Vagina (tissue), 2 donors: Measurements from ENCODE around the gene PHRF1. TPM values are rescaled to one million over a fixed set of nuclear protein-coding genes. Genes with fewer than 3 reads are reported as not detected.

Source experiments
- DNase-seq, 2 donors: peaks; one replicate each; pipeline ENCODE4 v3.0.0-alpha.2; 2017; ENCODE audit errors: extremely low spot score in 2 of 2
- H3K27ac ChIP-seq: fragments of 200-600 bp; sonication (generic); one replicate; pipeline ENCODE4 v1.5.1; 2019
- H3K27me3 ChIP-seq: fragments of 200-600 bp; sonication (generic); one replicate; pipeline ENCODE4 v1.5.1; 2019
- H3K36me3 ChIP-seq, 2 donors: fragments of 200-600 bp; sonication (generic); one replicate each; pipeline ENCODE4 v1.5.1; 2017 to 2019
- H3K4me1 ChIP-seq: fragments of 200-600 bp; sonication (generic); one replicate; pipeline ENCODE4 v1.5.1; 2019
- H3K4me3 ChIP-seq, 2 donors: fragments of 200-600 bp; sonication (generic); 1 replicate in 1 of 2; 2 replicates in 1 of 2; pipeline ENCODE4 v1.5.1; 2016 to 2019
- H3K9me3 ChIP-seq: fragments of 200-600 bp; sonication (generic); one replicate; pipeline ENCODE4 v1.5.1; 2019
- CTCF ChIP-seq, 3 experiments: fragments of 450-650 bp in 2 of 3; fragments of 200-600 bp in 1 of 3; sonication (generic) in 1 of 3; IDR thresholded peaks; one replicate each; pipeline ENCODE4 v1.5.1; 2017 to 2019; ENCODE audit warnings: antibody characterized with exemption in 3 of 3, mild to moderate bottlenecking in 2 of 3, moderate library complexity in 2 of 3
- POLR2A ChIP-seq, 2 donors: fragments of 450-650 bp; IDR thresholded peaks; one replicate each; pipeline ENCODE4 v1.6.1; 2017; ENCODE audit warnings: antibody characterized with exemption in 2 of 2, mild to moderate bottlenecking in 2 of 2, moderate library complexity in 2 of 2
- POLR2AphosphoS5 ChIP-seq, 2 donors: sonication (generic); formaldehyde crosslinking; IDR thresholded peaks; one replicate each; pipeline ENCODE4 v1.9.0; 2017; ENCODE audit warnings: antibody characterized with exemption in 2 of 2, mild to moderate bottlenecking in 2 of 2, low read depth in 1 of 2; ENCODE audit not compliant: insufficient read depth in 1 of 2
- intact Hi-C: fragments of 100-400 bp; cut with DNase I; formaldehyde crosslinking; loops from one replicate; pipeline ENCODE4 v1.15.1; 2023
- total RNA-seq: library from RNA; depleted of rRNA; stranded (reverse); fragments of >200 nt; gene quantifications from one replicate; pipeline ENCODE4 v1.2.3, GENCODE V29; 2016

Gene PHRF1
- total RNA-seq, 1 donor from 2014 or later = 26.0 TPM

GRCh38 chr11:548700-549603 is 27.3 kb upstream of the PHRF1 start:
- H3K4me1 ChIP-seq = peaks cover under 1% of the 10 kb centered on the region
- intact Hi-C loops = no loop called here
- H3K9me3 ChIP-seq = no peaks in the 10 kb centered on the region
- H3K27ac ChIP-seq = no peak overlapping the region
- no peak for DNase-seq
- TF ChIP-seq POLR2AphosphoS5 (IDR thresholded peaks at IDR 0.05; ENCODE audit: insufficient read depth in 1 of 2, low read depth in 1 of 2) = no peak
- H3K36me3 ChIP-seq = no peaks in the 10 kb centered on the region
- peaks cover under 1% of the 10 kb centered on the region for H3K27me3 ChIP-seq
- H3K4me3 ChIP-seq = no peak overlapping the region

- Histone ChIP-seq H3K4me3 (no peak overlapping the region), H3K36me3 (no peaks in the 10 kb centered on the region), H3K9me3 (no peaks in the 10 kb centered on the region), H3K4me1 (peaks cover 12% of the 10 kb centered on the region), H3K27me3 (peaks cover 10% of the 10 kb centered on the region), H3K27ac (no peak overlapping the region)
- no peak for DNase-seq
- intact Hi-C loops = loop anchor here (10.0 kb wide), 1 partner anchor 175 kb away; no protein-coding TSS in a partner anchor
- TF ChIP-seq POLR2AphosphoS5 (IDR thresholded peaks at IDR 0.05; ENCODE audit: insufficient read depth in 1 of 2, low read depth in 1 of 2) (no peak), POLR2A (IDR thresholded peaks at IDR 0.05) (no peak), CTCF (IDR thresholded peaks at IDR 0.05) (no peak)
Measured at GRCh38 chr11:550021-550745, 26.1 kb upstream of the PHRF1 start.

- TF ChIP-seq POLR2A (IDR thresholded peaks at IDR 0.05) = no peak
- no peak for TF ChIP-seq CTCF (IDR thresholded peaks at IDR 0.05)
- TF ChIP-seq POLR2AphosphoS5 (IDR thresholded peaks at IDR 0.05; ENCODE audit: insufficient read depth in 1 of 2, low read depth in 1 of 2) = no peak
- peaks cover 14% of the 10 kb centered on the region for H3K27me3 ChIP-seq
- intact Hi-C loops = loop anchor here (10.0 kb wide), 1 partner anchor 174 kb away; no protein-coding TSS in a partner anchor
Measured at GRCh38 chr11:550746-551085, 25.6 kb upstream of the PHRF1 start.

GRCh38 chr11:551131-551530 is 25.1 kb upstream of the PHRF1 start:
- peaks cover 14% of the 10 kb centered on the region for H3K27me3 ChIP-seq
- H3K4me3 ChIP-seq = no peak overlapping the region
- H3K36me3 ChIP-seq = no peaks in the 10 kb centered on the region
- no peak overlapping the region for H3K27ac ChIP-seq
- H3K9me3 ChIP-seq = no peaks in the 10 kb centered on the region
- no peak for DNase-seq
- peaks cover 20% of the 10 kb centered on the region for H3K4me1 ChIP-seq
- no peak for TF ChIP-seq POLR2AphosphoS5 (IDR thresholded peaks at IDR 0.05; ENCODE audit: insufficient read depth in 1 of 2, low read depth in 1 of 2)
- TF ChIP-seq CTCF (IDR thresholded peaks at IDR 0.05) = no peak
- TF ChIP-seq POLR2A (IDR thresholded peaks at IDR 0.05) = no peak
- intact Hi-C loops = loop anchor here (10.0 kb wide), 1 partner anchor 174 kb away; no protein-coding TSS in a partner anchor

More at GRCh38 chr11:550746-551085, 25.6 kb upstream of the PHRF1 start:
- Histone ChIP-seq H3K4me3 (no peak overlapping the region), H3K9me3 (no peaks in the 10 kb centered on the region), H3K4me1 (peaks cover 17% of the 10 kb centered on the region), H3K36me3 (no peaks in the 10 kb centered on the region), H3K27ac (no peak overlapping the region)
- no peak for DNase-seq

- intact Hi-C loops = loop anchor here (10.0 kb wide), 1 partner anchor 173 kb away; no protein-coding TSS in a partner anchor
- H3K4me3 ChIP-seq = no peak overlapping the region
Measured at GRCh38 chr11:551596-551995, 24.7 kb upstream of the PHRF1 start.

More at GRCh38 chr11:551596-551995, 24.7 kb upstream of the PHRF1 start:
- H3K27me3 ChIP-seq = peaks cover 14% of the 10 kb centered on the region
- no peak overlapping the region for H3K27ac ChIP-seq
- TF ChIP-seq CTCF (IDR thresholded peaks at IDR 0.05) = no peak
- no peak for TF ChIP-seq POLR2AphosphoS5 (IDR thresholded peaks at IDR 0.05; ENCODE audit: insufficient read depth in 1 of 2, low read depth in 1 of 2)
- no peak for TF ChIP-seq POLR2A (IDR thresholded peaks at IDR 0.05)
- no peak for DNase-seq
- H3K4me1 ChIP-seq = peaks cover 20% of the 10 kb centered on the region
- no peaks in the 10 kb centered on the region for H3K9me3 ChIP-seq
- H3K36me3 ChIP-seq = no peaks in the 10 kb centered on the region
